Mesothelial cell of epicardium (in vitro differentiated cells): ENCODE measurements around the gene LCA5. TPM values are rescaled to one million over a fixed set of nuclear protein-coding genes. Genes with fewer than 3 reads are reported as not detected.
"Not testable (repeated sequence)": the region's sequence is repeated elsewhere in the genome, so short reads cannot be mapped to it uniquely, and the experiment has no call there.

Source experiments
- DNase-seq, 2 experiments: peaks; one replicate each; pipeline ENCODE4 v3.0.0; 2021; ENCODE audit warnings: low spot score in 2 of 2; ENCODE audit not compliant: unreplicated experiment in 2 of 2
- H3K27ac Mint-ChIP-seq: 2 replicates; pipeline ENCODE4 v1.8.0; 2021; ENCODE audit warnings: mixed read lengths
- H3K27me3 Mint-ChIP-seq: 2 replicates; pipeline ENCODE4 v1.8.0; 2021; ENCODE audit warnings: low read depth, mixed read lengths
- H3K36me3 Mint-ChIP-seq: 2 replicates; pipeline ENCODE4 v1.8.0; 2021; ENCODE audit warnings: mixed read lengths
- H3K4me1 Mint-ChIP-seq: 2 replicates; pipeline ENCODE4 v1.8.0; 2021; ENCODE audit warnings: mixed read lengths
- H3K4me3 Mint-ChIP-seq: 2 replicates; pipeline ENCODE4 v1.8.0; 2021; ENCODE audit warnings: mild to moderate bottlenecking, moderate library complexity, mixed read lengths
- H3K9me3 Mint-ChIP-seq: 2 replicates; pipeline ENCODE4 v1.8.0; 2021; ENCODE audit warnings: mixed read lengths
- total RNA-seq: library from RNA; stranded (reverse); gene quantifications from 3 replicates; pipeline ENCODE4 v1.2.1, GENCODE V29; 2021
- TF ChIP-seq, protein P1 (sequence below): fragments of 200-600 bp; sonication (generic); IDR thresholded peaks from one replicate; pipeline ENCODE4 v1.5.0; 2021; ENCODE audit warnings: antibody characterized with exemption; ENCODE audit not compliant: unreplicated experiment

The LCA5 gene
- total RNA-seq, 1 donor from 2014 or later, result 9.2 TPM

DNA sequence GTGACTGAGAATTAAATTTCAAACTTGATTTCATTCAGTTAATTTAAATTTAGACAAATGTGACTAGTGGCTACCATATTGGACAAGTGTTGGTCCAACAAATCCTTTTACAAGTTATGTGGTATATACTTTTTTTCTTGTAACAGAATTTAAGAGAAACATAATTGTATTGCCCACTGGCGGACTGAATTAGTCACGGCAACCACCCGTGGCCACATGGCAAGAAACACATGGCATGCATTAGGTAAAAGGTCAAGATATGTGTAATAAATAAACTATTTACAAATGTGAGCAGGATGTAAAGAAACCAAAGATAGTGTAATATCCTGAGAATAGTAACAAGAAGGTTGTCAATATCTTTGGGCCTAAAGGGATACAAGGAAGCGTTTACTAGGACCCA lies 91.2 kb downstream of the LCA5 start:
- Mint-ChIP-seq H3K27ac (no peak overlapping the region), H3K4me3 (no peak overlapping the region)

DNA sequence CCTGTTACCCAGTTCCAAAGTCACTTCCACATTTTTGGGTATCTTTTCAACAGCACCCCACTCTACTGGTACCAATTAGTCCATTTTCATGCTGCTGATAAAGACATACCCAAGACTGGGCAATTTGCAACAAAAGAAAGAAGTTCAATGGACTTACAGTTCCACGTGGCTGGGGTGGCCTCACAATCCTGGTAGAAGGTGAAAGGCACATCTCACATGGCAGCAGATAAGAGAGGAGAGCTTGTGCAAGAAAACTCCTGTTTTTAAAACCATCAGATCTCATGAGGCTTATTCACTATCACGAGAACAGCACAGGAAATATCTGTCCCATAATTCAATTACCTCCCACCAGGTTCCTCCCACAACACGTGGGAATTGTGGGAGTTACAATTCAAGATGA lies 93.4 kb downstream of the LCA5 start:
- Mint-ChIP-seq H3K4me1 (peaks cover 10% of the 10 kb centered on the region), H3K9me3 (peaks cover 32% of the 10 kb centered on the region)
- H3K4me3 Mint-ChIP-seq, DNase-seq, H3K36me3 Mint-ChIP-seq, H3K27ac Mint-ChIP-seq, H3K27me3 Mint-ChIP-seq: not testable (repeated sequence)

More for the DNA sequence above, 91.2 kb downstream of the LCA5 start:
- TF ChIP-seq, protein P1, sequence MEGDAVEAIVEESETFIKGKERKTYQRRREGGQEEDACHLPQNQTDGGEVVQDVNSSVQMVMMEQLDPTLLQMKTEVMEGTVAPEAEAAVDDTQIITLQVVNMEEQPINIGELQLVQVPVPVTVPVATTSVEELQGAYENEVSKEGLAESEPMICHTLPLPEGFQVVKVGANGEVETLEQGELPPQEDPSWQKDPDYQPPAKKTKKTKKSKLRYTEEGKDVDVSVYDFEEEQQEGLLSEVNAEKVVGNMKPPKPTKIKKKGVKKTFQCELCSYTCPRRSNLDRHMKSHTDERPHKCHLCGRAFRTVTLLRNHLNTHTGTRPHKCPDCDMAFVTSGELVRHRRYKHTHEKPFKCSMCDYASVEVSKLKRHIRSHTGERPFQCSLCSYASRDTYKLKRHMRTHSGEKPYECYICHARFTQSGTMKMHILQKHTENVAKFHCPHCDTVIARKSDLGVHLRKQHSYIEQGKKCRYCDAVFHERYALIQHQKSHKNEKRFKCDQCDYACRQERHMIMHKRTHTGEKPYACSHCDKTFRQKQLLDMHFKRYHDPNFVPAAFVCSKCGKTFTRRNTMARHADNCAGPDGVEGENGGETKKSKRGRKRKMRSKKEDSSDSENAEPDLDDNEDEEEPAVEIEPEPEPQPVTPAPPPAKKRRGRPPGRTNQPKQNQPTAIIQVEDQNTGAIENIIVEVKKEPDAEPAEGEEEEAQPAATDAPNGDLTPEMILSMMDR, result no peak
- Mint-ChIP-seq H3K36me3 (peaks cover 8% of the 10 kb centered on the region), H3K4me1 (peaks cover 9% of the 10 kb centered on the region), H3K9me3 (peaks cover 29% of the 10 kb centered on the region), H3K27me3 (no peaks in the 10 kb centered on the region)
- no peak for DNase-seq

DNA sequence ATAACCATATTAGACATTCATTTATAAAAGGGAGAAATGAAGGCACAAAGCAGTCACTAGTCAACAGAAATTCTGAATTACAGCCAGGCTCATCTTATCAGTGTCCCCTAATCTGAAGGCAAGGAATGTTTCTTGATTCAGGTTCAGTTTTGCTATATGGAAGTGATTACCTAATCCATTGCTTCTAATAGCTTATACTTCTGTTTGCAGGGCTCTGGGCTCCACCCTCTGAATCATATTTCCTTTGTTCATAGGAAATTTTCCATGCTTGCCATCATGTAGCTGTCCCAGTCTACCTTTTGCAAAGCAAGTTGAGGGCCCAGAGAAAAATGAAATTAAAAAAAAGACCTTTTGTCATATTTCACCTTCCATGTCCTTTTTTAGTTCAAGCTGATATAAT lies 96.0 kb downstream of the LCA5 start:
- H3K9me3 Mint-ChIP-seq, result peaks cover 32% of the 10 kb centered on the region

DNA sequence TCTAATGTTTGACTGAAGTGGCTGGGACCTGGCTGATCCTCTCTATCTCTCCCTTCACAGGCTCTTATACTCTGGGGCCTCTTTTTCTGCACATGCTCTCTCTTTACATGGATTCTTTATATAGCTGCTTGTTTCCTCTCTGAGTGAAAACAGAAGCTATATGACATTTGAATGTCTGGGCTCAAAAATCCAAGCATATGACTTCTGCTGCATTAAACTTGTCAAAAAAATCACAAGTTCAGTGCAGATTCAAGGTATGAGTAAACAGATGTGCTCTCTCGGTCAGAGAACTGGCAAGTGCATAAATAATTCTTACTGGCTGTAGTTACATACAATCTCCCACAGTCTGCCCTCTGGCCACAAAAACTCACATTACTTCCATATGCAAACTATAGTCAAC lies 96.6 kb downstream of the LCA5 start:
- Mint-ChIP-seq H3K9me3 (peaks cover 32% of the 10 kb centered on the region), H3K27ac (no peak overlapping the region), H3K4me3 (no peak overlapping the region), H3K27me3 (no peaks in the 10 kb centered on the region), H3K36me3 (peaks cover 9% of the 10 kb centered on the region), H3K4me1 (peaks cover 28% of the 10 kb centered on the region)
- TF ChIP-seq, protein P1, result no peak
- DNase-seq, result no peak

More for the DNA sequence above, 96.0 kb downstream of the LCA5 start:
- peaks cover 9% of the 10 kb centered on the region for H3K36me3 Mint-ChIP-seq
- H3K27me3 Mint-ChIP-seq, result no peaks in the 10 kb centered on the region
- no peak overlapping the region for H3K4me3 Mint-ChIP-seq
- peaks cover 22% of the 10 kb centered on the region for H3K4me1 Mint-ChIP-seq
- no peak for DNase-seq
- TF ChIP-seq, protein P1, result no peak
- H3K27ac Mint-ChIP-seq, result no peak overlapping the region

DNA sequence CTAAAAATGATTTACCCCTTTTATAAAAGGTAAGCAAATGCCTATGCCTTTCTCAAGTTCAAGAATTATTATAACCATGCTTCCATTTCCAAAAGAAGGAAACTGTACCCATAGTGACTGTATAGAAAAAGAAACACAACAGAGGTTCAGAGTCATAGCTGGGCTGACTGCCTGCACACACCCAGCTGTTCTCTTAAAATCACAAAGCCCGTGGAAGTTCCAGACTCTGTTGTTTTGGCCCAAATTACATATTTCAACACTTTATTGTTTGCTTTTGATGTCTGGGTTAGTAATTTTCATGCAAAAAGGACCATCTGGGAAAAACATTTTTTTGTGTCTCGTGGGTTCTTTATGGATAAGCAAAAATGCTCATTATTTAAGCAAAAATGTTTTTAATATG lies 99.2 kb downstream of the LCA5 start:
- H3K27me3 Mint-ChIP-seq, result no peaks in the 10 kb centered on the region
- H3K4me1 Mint-ChIP-seq, result peaks cover 32% of the 10 kb centered on the region
- H3K9me3 Mint-ChIP-seq, result peaks cover 18% of the 10 kb centered on the region
- no peak for DNase-seq
- peaks cover 5% of the 10 kb centered on the region for H3K36me3 Mint-ChIP-seq
- TF ChIP-seq, protein P1, result no peak
- peak overlapping the region; percentile 49 for H3K27ac Mint-ChIP-seq
- H3K4me3 Mint-ChIP-seq, result no peak overlapping the region

DNA sequence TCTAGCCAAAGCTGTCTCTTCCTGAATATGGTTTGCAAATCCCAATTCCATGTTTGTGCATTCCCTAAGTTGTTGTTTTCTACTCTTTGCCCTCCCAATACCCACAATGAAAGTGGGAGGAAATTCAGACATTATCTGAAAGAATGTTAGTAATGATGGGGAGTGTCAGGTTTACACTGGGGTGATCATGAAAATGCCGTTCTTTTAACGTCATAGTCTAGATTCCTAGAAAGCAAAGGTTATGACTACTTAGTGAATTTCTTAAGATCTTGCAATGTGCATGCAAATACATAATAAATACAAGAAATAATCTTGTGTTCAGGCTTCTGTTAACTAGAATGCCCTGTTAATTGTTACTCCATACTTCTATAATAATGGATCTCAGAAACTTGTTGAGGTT lies 101.0 kb downstream of the LCA5 start:
- H3K27me3 Mint-ChIP-seq, result no peaks in the 10 kb centered on the region
- peak overlapping the region; percentile 57 for H3K27ac Mint-ChIP-seq
- H3K9me3 Mint-ChIP-seq, result peaks cover 4% of the 10 kb centered on the region
- peaks cover 49% of the 10 kb centered on the region for H3K4me1 Mint-ChIP-seq
- TF ChIP-seq, protein P1, result no peak
- H3K36me3 Mint-ChIP-seq, result peaks cover 1% of the 10 kb centered on the region
- no peak overlapping the region for H3K4me3 Mint-ChIP-seq
- DNase-seq, result no peak
